HUDEP-2 (cell line): Measurements from ENCODE around the gene SV2B.
"Not testable (repeated sequence)": the region's sequence is repeated elsewhere in the genome, so short reads cannot be mapped to it uniquely, and the experiment has no call there.

Experiments used
- DNase-seq, 76 experiments: peaks; one replicate each; lab custom pipeline; 2025; ENCODE audit not compliant: unreplicated experiment in 76 of 76; lab: John Stamatoyannopoulos, UW

Gene SV2B, protein sequence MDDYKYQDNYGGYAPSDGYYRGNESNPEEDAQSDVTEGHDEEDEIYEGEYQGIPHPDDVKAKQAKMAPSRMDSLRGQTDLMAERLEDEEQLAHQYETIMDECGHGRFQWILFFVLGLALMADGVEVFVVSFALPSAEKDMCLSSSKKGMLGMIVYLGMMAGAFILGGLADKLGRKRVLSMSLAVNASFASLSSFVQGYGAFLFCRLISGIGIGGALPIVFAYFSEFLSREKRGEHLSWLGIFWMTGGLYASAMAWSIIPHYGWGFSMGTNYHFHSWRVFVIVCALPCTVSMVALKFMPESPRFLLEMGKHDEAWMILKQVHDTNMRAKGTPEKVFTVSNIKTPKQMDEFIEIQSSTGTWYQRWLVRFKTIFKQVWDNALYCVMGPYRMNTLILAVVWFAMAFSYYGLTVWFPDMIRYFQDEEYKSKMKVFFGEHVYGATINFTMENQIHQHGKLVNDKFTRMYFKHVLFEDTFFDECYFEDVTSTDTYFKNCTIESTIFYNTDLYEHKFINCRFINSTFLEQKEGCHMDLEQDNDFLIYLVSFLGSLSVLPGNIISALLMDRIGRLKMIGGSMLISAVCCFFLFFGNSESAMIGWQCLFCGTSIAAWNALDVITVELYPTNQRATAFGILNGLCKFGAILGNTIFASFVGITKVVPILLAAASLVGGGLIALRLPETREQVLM

GRCh38 chr15:91099995-91100813, at the start of gene SV2B:
SV2B (plus strand) TSS chr15:91100257; CDS start chr15:91226264, 126,007 bp downstream.
- DNase-seq, result no peak

DNA sequence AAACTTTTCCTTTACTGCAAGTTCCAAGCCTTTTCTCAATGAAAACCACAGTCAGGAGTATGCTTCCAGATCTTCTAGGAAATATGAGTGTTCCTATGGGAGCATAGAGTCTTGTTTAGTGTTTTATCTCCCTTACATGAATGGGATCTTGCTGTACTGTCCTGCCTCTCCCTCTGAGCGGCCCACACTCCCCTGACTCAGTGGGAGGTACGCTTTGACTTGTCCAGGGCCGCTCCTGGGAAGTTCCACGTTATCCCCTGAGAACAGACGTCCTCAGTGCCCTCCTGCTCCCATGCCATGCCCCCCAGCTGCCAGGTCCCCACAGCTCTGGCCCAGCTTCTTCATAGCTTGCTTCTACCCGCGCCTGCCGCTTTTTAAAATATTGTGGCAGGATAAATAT, 48.8 kb upstream of the SV2B start:
- DNase-seq, result no peak

GRCh38 chr15:91054816-91055215, 45.2 kb upstream of the SV2B start:
- no peak for DNase-seq

GRCh38 chr15:91055548-91056331, 44.3 kb upstream of the SV2B start:
- peak in 36 of 76 experiments; percentile 3 to 56 (median 27) for DNase-seq

DNA sequence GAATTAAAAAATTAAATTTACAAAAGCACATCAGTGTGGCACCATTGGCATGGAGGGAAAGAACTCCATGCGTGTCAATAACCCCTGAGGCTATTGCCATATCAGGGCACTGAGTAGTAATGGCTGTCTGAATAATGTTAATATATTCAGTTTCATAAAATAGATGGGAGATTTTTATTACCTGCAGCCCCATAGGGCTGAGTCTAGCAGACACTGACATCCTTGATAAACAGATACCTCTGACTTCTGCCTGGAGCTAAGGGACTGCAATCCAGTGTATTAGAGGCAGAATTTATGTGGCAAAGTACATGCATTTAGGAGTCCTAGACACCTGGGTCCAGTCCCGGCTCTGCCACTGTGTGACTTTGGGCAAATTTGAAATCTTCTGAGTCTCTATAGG, 38.8 kb upstream of the SV2B start:
- no peak for DNase-seq

- DNase-seq, result no peak
These were observed 38.1 kb upstream of the SV2B start for GRCh38 chr15:91061997-91062396.

DNA sequence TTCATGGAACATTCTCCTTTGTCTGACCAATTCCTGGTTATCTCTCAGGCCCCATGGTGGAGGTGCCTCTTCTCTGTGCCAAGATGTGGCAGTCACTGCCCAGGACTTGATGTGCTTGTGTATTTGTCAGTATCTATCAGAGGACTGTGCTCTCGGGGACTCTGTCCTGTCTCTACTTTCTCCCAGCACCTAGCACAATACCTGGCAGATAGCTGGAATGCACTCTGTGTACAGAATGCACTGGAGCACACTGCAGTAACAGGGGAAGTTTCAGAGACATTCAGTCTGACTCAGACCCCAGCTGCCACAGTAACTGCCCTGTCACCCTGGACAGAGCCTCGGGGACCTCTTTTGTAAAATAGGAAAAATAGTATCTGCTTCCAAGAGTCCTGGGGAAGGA, 34.6 kb upstream of the SV2B start:
- no peak for DNase-seq

GRCh38 chr15:91067036-91067435, 33.0 kb upstream of the SV2B start:
- DNase-seq, result no peak

DNA sequence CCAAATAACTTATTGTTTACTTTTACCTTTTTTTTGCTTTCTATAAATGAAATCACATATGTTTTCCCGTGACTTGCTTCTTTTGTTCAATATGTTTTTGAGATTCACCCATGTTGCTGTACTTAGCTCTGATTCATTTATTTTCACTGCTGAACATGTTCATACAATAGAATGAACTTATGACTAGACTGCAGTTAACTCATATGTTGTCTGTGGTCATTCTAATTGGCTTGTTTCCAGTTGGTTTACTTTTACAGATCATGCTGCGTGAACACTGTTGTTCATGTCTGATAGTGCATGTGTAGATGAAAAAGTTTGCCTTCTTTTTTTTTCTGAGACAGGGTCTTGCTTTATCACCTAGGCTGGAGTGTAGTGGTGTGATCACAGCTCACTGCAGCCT, 31.6 kb upstream of the SV2B start:
- DNase-seq, result no peak

DNA sequence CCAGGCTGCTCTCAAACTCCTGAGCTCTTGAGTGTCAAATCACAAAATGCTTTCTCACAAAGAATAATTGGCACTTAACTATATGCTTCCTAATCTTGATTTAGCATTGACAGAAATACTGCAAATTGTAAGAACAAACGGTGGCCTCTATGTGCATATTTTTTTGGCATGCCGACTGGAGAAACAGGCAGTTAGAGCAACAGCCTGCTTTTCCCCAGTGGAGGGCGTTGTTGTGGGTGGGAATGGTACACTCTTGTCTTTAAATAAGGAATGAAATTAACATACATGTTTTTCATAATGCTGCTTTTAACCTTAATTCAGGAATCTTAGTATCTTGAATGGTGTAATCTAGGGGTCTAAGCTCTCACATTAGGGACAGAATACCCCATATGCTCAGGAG, 31.1 kb upstream of the SV2B start:
- no peak for DNase-seq

DNA sequence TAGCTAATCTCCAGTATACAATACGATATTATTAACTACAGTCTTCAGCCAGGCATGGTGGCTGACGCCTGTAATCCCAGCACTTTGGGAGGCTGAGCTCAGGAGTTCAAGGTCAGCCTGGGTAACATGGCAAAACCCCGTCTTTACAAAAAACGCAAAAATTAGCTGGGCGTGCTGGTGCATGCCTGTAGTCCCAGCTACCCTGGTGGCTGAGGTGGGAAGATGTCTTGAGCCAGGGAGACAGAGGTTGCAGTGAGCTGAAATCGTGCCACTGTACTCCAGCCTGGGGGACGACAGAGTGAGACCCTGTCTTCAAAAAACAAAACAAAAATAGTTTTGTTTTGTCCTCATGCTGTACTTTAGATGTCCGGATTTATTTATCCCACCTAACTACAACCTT, 29.2 kb upstream of the SV2B start:
- DNase-seq, result no peak

GRCh38 chr15:91072161-91072560, 27.9 kb upstream of the SV2B start:
- DNase-seq, result no peak

DNA sequence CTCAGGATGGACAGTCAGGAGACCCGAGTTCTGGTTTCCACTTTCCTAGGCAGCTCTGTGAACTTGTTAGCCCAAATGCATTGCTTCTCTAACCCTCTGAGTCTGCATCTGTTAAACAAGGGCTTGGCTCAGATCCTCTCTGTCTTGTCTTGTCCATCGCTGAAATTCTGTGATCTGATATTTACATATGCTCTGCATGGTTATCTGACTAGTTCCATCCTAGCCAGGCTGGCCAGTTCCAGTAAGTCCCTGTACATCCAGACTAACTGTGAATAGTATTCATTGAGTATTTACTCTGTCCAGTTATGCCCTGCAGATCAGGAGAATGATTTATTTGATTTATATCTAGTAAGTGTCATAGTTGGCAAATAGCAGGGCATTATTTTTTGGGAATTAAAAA, 27.0 kb upstream of the SV2B start:
- no peak for DNase-seq

- DNase-seq, result no peak
These were observed 26.3 kb upstream of the SV2B start for GRCh38 chr15:91073768-91074167.

DNA sequence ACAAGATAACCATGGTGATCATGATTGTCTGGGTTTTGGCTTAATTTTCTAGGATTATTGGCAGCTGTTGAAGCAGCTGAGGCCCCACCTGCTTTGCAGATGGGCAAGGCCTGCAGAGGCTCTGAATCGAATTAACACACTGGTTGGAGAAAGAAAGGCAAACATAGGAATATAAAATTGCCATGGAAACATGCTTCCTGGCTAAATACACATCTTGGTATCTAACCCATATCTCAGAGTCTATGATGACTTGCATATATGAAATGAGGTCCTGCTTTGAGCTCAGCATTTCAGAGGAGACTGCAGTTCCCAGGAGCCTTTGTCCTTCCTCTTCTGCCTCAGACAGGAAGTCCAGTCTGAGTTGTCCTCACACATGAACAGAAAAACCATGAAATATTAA, 24.3 kb upstream of the SV2B start:
- DNase-seq, result no peak

- no peak for DNase-seq
These were observed 23.0 kb upstream of the SV2B start for GRCh38 chr15:91077029-91077428.

DNA sequence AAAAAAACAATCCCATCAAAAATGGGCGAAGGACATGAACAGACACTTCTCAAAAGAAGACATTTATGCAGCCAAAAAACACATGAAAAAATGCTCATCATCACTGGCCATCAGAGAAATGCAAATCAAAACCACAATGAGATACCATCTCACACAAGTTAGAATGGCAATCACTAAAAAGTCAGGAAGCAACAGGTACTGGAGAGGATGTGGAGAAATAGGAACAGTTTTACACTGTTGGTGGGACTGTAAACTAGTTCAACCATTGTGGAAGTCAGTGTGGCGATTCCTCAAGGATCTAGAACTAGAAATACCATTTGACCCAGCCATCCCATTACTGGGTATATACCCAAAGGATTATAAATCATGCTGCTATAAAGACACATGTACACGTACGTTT, 6.2 kb upstream of the SV2B start:
- DNase-seq, result not testable (repeated sequence)

- no peak for DNase-seq
These were observed 1.6 kb upstream of the SV2B start for GRCh38 chr15:91098451-91098850.

GRCh38 chr15:91099616-91099994, 452 bp upstream of the SV2B start:
- no peak for DNase-seq

DNA sequence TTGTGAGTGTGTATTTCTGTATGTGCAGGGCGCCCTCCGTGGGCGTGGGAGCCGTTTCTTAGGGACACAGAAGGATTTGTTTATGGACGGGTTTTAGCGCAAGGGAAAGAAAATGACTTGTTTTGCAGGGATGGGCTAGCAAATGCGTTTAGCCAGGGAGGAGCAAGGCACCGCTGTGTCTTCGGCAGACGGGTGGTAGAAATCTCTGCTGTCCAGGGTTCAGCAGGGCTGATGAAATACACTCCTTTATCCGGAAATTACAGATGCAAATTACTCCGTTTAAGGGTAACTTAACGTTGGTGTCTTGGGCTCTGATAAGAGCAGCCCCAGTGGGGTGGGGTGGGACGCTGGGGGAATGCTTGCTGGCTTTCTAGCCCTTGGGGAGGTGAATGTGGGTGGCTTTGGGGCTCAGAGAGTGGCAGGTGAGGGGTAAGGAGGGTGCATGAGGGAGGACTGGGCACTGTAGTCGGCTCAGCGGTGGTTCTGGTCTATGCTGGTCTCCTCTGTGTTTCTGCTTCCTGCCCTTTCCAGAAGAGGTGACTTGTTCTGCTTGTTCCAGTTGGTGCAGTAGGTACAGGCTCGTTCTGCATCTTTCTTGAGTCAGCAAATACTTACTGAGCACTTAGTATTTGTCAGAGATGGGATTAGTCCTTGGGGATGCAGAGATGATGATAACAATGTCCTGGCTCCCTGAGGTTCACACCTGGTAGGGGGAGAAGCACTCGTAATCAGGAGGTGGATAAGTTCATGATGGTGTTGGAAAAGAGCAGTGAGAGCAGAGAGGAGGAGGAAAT, 954 bp downstream of the SV2B start:
- no peak for DNase-seq
